GM19351 (cell line): ENCODE measurements around the gene HS6ST3.
"Not testable (repeated sequence)": the region's sequence is repeated elsewhere in the genome, so short reads cannot be mapped to it uniquely, and the experiment has no call there.

ENCODE experiments used
- ATAC-seq: cut with Tn5 transposase; IDR thresholded peaks from one replicate; pipeline ENCODE4 v1.9.1; 2021; ENCODE audit warnings: mild to moderate bottlenecking, moderate library complexity; ENCODE audit not compliant: unreplicated experiment

Gene HS6ST3

DNA sequence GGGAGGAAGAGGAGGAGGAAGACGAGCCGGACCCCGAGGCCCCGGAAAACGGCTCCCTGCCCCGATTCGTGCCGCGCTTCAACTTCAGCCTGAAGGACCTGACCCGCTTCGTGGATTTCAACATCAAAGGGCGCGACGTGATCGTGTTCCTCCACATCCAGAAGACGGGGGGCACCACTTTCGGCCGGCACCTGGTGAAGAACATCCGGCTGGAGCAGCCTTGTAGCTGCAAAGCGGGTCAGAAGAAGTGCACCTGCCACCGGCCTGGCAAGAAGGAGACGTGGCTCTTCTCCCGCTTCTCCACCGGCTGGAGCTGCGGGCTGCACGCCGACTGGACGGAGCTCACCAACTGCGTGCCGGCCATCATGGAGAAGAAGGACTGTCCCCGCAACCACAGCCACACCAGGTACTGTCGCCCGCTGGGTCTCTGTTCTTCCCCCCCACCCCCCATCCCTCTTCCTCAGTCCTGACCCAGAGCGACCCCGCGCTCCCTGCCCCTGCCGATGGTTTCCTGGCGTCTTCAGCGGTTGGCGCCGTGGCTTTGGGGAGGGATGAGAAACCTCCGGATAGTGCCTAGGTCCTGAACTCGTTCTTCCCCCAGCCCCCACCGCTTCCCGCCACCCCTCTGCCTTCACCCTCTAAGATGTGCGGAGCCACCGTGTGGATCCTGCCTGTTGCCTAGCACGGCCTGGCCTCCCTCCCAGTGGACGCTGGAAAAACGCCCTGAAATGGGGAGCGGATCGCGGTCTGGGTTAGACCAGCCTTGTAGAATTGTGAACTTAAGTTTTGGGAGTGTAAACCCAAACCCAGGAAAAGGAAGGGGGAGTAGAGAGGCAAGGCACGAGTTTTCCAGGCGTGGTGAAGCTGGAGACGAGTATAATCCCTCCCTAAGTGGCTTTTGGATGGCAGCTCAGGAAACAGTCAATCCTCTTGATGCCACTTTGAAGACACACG is 1.5 kb downstream of the HS6ST3 start:
- no peak for ATAC-seq

DNA sequence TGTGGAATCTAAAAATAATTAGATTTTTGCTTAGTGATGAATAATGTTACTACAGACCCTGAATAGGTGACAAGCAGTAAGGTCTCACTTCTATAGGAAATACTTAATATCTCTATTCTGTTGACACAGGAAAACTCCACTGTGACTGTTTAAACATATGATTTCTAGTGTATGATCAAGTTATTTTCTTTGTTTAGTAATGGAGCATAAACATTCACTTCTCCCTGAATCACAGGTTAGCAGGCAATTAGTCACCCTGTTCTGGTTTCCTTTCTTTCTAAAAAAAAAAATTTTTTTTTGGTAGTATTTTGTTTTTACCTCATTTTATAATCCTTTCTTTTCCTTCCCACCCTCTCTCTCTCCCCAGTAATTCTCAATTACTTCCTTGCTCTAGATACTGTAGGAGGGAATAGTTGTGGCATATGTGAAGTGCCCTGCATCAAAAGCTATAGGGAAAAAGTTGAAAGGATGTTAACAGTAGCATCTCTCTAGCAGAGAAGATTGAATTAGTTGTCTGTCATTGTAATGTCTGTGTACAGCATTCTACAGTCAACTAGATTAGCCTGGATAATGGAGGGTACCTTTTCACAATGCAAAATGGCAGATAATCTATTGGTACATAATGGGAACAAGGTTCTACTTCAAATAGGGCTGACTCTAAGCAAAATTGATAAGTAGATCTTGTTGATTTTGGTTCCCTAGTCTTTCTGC is 3.5 kb downstream of the HS6ST3 start:
- no peak for ATAC-seq

DNA sequence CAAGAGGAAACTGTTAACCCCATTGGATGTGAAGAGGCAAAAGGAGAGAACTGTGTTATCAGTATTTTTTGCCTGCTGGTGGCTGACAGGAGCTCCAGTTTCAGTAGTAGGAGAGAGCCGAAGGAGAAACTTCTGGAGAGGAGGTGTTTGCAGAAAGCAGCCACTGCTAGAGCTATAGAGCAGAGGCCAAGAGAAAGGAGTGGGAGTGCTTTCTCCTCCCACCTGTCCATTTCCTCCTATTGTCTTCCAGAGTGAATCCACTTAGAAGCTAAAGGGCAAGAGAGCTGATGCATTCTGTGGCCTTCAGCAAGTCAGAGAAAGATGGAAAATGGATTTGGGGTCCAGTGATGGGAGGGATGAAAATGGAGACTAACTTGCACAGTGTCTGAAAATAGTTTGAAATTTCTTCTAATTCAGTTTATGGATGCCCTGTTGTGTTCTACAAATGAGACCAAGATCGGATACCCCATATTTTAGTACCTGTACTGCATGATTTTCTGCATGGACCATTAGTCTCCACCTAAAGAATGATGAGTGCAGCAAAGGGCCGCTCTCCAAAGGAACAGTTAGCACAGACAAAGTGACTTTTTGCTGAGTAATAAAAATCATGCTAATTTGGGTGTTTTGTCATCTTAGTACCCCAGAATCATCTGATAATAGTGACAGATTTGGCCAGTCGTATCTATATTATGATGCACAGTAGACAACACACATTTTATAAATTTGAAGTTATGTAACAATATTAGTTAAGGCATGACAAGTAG is 10.7 kb downstream of the HS6ST3 start:
- ATAC-seq, result no peak

DNA sequence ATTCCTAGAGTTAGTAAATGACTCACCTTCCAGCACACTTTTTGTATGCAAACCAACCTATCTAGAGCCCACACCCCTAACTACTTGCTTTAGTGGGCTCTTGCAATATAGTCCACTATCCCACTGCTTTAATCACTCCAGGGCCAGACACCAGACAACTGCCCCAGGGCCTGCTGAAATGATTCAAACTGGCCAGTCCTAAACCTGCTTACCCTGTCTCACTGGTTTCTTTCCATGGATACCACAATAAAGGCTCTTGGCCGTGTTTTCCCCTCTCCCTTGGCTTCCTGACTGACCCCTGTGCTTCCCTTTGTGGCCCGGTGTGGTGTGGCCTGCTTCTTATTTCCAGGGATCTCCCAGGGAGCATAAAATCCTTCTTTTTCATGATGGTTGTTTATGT is 14.6 kb downstream of the HS6ST3 start:
- no peak for ATAC-seq

DNA sequence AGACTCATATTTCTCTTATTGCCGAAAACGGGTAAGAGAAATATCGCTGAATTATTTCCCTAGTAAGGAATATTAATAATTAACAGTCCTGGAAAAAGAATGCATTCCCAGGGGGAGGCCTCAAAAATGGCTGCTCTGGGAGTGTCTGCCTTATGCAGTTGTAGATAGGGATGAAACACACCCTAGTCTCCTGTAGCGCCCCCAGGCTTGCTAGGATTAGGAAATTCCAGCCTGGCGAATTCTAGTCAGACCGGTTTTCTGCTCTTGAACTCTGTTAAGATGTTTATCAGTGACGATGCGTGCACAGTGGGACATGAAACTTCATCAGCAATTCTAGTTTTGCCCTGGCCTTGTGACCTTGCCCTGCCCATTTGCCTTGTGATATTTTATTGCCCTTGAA is 18.2 kb downstream of the HS6ST3 start:
- not testable (repeated sequence) for ATAC-seq

DNA sequence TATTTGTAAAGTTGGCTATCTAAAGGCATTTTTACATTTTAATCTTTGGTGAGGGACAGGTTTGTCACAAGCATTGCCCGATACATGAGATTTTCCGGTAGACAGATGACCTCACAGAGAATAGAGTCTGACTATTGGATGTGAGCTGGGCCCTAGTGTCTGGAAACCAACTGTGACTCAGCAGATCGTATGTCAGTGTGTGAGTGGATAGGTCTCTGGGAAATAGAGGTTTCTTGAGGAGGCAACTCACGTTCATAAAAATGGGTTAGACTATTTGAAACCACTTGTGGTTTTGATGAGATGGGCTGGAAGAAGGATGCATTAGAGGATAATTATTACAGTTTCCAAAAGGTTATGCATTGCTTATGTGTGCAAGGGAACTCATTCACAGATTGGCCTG is 19.2 kb downstream of the HS6ST3 start:
- no peak for ATAC-seq

DNA sequence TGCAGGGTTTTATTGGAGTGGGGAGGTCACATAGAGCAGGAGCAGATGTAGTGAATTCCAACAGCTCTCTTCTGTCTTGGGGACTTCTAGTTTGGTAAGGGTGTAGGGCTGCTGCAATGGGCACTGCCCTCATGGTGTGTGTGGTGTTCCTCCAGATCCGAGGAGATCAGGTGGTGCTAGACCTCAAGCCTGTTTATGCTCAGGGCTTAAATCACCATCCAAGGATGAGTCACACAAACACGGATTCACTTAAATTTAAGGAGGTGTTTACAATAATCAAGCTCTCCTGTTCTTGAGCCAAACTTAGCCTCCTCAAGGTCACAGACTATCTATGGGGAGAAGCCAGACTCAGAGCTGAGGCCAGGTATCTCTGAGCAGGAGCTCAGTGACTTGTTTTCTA is 23.0 kb downstream of the HS6ST3 start:
- no peak for ATAC-seq

DNA sequence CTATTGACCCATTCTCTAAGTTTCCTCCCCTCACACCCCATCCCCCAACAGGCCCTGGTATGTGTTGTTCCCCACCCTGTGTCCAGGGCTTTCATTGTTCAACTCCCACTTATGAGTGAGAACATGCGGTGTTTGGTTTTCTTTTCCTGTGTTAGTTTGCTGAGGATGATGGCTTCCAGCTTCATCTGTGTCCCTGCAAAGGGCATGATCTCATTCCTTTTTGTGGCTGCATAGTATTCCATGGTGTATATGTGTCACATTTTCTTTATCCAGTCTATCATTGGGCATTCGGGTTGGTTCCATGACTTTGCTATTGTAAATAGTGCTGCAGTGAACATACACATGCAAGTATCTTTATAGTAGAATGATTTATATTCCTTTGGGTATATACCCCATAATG is 25.5 kb downstream of the HS6ST3 start:
- not testable (repeated sequence) for ATAC-seq

DNA sequence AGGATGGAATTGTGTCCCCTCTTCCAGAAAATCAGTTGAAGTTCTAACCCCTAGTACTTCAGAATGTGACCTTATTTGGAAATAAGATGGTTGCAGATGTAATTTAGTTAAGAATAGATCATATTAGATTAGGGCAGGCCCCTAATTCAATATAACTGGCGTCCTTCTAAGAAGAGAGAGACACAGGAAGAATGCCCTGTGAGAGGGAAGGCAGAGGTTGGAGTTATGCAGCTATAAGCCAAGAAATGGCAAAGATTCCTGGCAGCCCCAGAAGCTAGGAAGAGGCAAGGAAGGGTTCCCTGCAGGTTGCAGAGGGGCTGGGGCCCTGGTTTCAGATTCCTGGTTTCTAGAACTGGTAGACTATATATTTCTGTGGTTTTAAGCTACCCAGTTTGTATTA is 30.0 kb downstream of the HS6ST3 start:
- ATAC-seq, result no peak

DNA sequence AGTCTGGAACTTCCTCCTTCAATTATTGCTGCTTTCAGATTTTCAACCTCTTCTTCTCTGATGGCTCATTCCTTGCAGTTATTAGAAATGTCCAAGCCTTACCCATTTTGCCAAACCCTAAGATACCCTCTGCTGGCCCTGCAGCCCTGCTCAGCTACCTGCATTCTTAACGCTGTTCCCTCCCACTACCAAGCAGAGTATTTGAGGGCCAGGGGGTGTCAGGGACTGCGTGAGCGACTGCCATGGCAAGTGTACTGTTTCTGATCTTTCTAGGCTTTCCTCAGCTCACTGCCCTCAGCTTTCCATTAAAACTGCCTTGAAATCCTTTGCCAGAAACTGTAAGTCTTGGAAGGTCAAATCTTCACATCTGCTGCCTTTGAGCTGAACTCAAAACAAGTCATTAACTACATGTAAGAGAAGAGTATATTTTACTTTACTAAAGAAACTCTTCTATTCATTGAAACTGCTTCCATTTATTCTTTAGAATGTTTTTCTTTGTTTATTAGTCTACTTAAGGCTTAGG is 41.0 kb downstream of the HS6ST3 start:
- no peak for ATAC-seq

DNA sequence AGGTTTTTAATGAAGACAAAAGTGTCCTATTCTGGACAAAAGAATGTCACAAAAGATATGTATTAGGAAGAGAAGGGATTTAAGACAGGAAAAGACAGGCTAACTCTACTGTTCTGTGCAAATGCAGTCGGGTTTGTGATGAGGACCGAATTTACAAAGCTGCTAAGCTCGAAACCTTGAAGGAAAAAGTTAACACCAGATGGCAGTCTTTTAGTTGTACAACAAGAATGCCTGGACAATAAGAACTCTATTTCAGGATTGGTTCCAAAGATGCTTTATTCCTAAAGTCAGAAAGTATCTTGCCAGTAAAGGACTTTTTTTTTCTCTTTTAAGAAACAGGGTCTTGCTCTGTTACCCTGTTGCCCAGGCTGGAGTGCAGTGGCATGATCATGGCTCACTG is 51.1 kb downstream of the HS6ST3 start:
- no peak for ATAC-seq

DNA sequence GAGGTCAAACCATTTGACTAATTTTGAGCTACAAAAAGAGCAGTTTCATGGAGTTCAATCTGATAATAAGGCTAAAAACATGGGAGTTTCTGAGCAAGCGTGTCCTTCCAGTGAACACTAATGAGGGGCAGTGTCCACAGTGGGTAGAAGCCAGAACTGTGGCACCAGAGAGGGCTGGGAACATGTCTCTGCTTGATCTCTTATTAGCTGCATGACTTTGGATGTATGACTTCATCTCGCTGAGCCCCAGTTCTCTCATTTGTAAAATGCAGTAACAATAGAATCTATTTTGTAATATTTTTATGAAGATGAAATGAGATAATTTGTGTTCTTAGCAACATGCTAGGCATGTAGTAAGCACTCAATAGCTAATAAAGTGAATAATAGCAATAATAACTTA is 69.8 kb downstream of the HS6ST3 start:
- ATAC-seq, result no peak

DNA sequence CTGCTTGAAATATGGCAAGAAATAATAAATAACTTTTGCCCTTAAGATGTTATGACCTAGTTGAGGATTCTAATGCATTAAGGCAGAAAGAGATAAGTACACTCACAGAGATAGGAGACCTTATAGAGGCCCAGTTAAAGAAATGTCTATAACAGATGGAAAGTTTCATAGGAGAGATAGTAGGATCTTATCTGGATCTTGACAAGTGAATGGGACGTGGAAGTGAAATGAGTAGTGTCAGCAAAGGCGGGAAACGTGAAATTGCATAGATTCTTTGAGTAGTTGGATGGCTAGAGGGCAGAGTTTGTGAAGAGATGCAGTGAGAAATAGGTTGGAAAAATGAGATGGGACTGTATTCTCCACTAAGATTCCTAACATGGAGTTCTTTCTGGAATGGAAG is 71.2 kb downstream of the HS6ST3 start:
- no peak for ATAC-seq

DNA sequence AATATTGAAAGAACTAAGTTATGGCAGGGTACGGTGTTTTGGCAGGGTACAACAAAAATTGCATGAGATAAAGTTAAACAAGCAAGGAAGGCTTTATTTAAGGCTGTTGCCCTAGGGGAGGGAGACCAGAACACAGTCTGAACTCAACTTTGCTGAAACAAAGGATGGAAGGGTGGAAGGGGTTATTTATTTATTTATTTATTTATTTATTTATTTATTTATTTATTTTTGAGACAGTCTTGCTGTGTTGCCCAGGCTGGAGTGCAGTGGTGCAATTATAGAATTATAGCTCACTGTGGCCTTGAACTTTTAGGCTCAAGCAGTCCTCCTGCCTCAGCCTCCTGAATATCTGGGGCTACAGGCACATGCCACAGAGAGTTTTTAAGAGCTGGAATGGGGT is 75.9 kb downstream of the HS6ST3 start:
- ATAC-seq, result no peak

DNA sequence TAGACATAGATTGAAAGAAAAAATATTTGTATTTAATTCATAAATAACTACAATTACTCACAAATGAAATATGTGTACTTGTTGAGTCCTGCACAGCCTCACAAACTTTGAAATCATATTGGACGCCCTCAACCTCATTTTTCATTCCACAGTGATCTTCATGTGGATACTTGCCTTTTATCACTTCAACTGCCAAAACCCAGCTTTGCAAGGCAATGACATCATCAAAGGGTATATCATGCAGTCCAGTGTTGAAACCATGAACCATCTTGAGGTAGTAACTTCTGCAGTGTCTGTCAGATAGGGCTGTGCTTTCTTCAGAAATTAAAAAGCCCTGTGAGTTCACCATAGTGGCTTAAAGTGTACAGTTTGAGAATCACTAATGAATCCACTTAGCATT is 82.2 kb downstream of the HS6ST3 start:
- no peak for ATAC-seq

DNA sequence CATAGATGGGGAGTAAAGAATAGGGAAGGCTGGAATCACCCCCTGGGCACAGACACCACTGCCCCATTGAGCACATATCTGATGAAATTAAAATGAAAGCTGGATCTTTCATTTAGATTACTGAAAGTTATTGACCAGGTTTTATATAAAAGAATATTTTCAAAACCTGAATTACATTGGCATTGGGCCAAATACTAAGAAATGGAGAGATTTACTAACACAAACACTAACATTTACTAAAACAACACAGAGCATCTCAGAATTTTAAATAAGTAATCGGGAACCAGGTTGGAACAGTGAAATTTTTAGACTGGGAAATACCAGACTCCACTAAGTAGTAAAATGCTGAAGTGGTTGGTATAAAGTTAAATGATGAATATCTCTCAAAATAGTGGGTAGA is 88.9 kb downstream of the HS6ST3 start:
- no peak for ATAC-seq

DNA sequence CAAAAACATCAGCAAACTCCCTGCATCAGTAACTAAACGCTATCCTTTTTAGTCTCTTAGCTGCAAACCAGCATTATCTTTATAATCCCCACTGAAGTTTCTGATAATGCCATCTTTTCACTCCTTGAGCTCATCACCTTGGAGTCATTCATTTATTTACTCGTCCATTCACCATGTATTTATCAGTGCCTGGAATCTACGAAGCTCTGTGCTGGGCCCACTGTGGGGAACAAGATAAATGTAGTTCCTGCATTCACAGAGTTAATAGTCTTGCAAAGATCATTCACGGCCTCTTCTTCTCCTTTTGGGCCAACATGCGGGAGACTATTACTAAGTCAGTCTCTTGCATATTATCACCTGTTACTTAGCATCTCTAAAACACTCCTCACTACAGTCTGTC is 89.4 kb downstream of the HS6ST3 start:
- ATAC-seq, result no peak

DNA sequence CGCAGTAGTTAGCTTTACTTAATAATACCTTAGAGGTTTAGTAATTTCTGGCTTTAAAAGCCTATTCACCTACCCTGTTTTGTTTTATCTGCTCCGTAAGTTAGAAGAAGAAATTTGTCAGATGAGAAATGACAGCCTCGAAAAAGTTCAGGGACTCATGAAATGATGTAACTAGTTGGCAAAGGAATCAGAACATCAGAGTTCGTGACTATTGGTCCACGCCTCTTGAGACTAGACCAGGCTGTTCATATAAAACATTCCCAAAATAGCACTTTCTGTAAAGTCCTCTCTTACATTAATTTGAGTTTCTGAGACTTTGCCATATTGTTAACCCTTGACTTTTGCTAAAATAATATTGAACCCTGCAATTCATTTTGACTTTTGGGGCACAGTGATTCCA is 92.0 kb downstream of the HS6ST3 start:
- no peak for ATAC-seq

DNA sequence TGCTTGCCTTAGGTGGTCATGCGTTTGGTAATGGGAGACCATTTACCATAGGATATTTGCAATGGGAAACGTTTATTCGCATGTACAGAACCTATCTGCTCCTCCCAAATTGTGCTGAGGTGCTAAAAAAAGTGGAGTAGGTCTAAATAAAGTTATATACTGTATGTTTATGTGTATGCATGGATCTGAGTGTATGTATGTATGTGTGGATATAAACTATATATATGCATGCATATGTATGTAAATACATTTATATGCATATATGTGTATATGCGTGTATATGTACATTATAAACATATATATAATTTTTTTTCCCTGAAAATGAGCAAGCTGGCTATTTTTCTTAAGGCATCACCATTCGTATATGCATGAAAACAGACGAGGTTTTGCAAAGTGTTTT is 95.9 kb downstream of the HS6ST3 start:
- ATAC-seq, result no peak

DNA sequence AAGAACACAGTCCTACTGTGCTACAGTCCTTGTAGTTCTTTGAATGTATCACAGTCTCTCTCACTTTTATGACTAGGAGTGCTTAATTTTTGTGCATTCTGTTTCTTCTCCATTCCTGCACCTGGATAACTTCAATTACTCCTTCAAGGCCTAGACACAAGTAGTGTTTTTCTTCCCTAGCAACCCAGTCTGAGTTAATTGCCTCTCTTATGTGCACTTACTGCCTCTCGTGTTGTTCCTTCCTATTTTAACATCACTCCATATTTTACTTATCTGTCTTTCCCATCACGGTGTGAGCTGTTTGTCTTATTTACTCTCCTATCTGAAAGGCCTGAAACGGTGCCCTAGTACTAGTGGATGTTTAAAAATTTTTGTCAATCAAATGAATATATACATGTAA is 101.5 kb downstream of the HS6ST3 start:
- ATAC-seq, result no peak

DNA sequence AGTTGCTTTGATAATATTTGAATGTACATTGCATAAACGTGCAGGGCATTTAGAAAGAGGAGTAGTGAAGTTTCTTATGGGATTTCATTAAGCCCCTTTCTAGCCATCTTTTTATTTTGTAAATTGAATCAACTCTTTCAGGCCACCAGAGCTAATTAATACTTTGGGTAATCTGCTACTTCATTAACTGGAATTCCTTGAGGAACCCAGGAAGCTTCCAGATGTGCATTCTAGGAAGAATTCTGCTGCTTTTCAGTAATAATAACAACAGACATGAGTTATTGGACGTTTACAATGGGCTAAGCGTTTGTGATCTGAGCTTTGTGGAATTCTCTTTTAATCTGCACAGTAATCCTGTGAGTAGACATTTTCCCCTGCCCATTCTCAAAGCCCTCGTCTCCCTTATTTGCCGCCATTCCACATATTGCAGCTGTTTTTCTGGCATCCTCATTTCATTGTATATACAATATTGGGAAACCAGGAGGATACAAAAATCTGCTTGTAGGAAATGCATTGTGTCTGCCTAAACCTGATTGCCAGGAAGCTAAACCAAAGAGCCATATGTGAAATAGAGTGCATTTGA is 103.9 kb downstream of the HS6ST3 start:
- ATAC-seq, result no peak
